ENCODE data around the gene RD3L. TPM values are rescaled to one million over a fixed set of nuclear protein-coding genes. Genes with fewer than 3 reads are reported as not detected.

RD3L gene
- total and polyA plus RNA-seq, 2 of the 13 experiments (the other 11 are each of a cell fraction or from before 2014, with no cell fraction given), result not detected

DNA sequence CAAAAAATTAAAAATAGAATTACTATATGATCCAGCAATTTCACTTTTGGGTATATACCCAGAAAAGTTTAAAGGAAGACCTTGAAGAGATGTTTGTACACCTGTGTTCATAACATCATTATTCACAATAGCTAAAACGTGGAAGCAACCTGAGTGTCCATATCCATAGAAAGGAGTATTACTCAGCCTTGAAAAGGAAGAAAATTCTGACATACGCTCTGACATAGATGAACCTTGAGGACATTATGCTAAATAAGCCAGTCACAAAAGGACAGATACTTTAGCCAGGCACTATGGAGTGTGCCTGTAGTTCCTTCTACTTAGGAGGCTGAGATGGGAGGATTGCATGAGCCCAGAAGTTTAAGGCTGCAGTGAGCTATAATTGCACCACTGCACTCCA is 6.1 kb upstream of the RD3L start:
- no peak overlapping the region for H3K4me3 ChIP-seq (replicated peaks in 1 of 3; ENCODE audit: insufficient read depth in 1 of 3, low read depth in 2 of 3, low read length in 3 of 3)
- H4K20me1 ChIP-seq (ENCODE audit: insufficient read depth, low read length), result no peaks in the 10 kb centered on the region
- no peak overlapping the region for H2AFZ ChIP-seq (ENCODE audit: low read length)
- TF ChIP-seq ZNF652 (CRISPR knock-in tag; IDR thresholded peaks at IDR 0.05; ENCODE audit: borderline replicate concordance, low read depth) (no peak), ZC3H13 (CRISPR knock-in tag; IDR thresholded peaks at IDR 0.05) (no peak), NCOA1 (CRISPR knock-in tag; IDR thresholded peaks at IDR 0.05) (no peak), ZNF263 (CRISPR knock-in tag; IDR thresholded peaks at IDR 0.05) (no peak), ZNF335 (CRISPR knock-in tag; IDR thresholded peaks at IDR 0.05) (no peak), SNRNP70 (IDR thresholded peaks at IDR 0.05; ENCODE audit: low read depth, low read length) (no peak), ZNF816 (CRISPR knock-in tag; IDR thresholded peaks at IDR 0.05; ENCODE audit: borderline replicate concordance) (no peak), MYNN (CRISPR knock-in tag; IDR thresholded peaks at IDR 0.05; ENCODE audit: low read depth) (no peak), SMARCC2 (IDR thresholded peaks at IDR 0.05) (no peak), JUND (CRISPR knock-in tag; IDR thresholded peaks at IDR 0.05) (no peak)
- TF ChIP-seq, protein P1, sequence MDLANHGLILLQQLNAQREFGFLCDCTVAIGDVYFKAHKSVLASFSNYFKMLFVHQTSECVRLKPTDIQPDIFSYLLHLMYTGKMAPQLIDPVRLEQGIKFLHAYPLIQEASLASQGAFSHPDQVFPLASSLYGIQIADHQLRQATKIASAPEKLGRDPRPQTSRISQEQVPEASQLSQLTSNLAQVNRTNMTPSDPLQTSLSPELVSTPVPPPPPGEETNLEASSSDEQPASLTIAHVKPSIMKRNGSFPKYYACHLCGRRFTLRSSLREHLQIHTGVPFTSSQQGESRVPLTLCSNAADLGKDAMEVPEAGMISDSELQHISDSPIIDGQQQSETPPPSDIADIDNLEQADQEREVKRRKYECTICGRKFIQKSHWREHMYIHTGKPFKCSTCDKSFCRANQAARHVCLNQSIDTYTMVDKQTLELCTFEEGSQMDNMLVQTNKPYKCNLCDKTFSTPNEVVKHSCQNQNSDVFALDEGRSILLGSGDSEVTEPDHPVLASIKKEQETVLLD (CRISPR knock-in tag; IDR thresholded peaks at IDR 0.05; ENCODE audit: low read depth), result no peak
- TF ChIP-seq, protein P2, sequence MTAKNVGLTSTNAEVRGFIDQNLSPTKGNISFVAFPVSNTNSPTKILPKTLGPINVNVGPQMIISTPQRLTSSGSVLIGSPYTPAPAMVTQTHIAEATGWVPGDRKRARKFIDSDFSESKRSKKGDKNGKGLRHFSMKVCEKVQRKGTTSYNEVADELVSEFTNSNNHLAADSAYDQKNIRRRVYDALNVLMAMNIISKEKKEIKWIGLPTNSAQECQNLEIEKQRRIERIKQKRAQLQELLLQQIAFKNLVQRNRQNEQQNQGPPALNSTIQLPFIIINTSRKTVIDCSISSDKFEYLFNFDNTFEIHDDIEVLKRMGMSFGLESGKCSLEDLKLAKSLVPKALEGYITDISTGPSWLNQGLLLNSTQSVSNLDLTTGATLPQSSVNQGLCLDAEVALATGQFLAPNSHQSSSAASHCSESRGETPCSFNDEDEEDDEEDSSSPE (CRISPR knock-in tag; IDR thresholded peaks at IDR 0.05), result no peak
- TF ChIP-seq, protein P3, sequence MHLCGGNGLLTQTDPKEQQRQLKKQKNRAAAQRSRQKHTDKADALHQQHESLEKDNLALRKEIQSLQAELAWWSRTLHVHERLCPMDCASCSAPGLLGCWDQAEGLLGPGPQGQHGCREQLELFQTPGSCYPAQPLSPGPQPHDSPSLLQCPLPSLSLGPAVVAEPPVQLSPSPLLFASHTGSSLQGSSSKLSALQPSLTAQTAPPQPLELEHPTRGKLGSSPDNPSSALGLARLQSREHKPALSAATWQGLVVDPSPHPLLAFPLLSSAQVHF (CRISPR knock-in tag; IDR thresholded peaks at IDR 0.05), result no peak
- FAIRE-seq, result no peak
- WGBS (ENCODE audit: low lambda C conversion rate), result 44% methylated on average over 2 of the region's 2 CpGs
- POLR2A ChIA-PET, result no interaction called here
- ATAC-seq, result no peak
- H3K9me3 ChIP-seq (ENCODE audit: low read length), result 0 out of 2 replicates have a peak, but pooled peaks cover 3% of the 10 kb centered on the region
- CTCF ChIA-PET (ENCODE audit: low intra/inter-chr PET ratio, low total read pairs), result no interaction called here
- H3K9ac ChIP-seq (ENCODE audit: insufficient read depth, low read depth, low read length), result no peak overlapping the region
- H3K4me1 ChIP-seq (ENCODE audit: insufficient read depth, low read length), result no peaks in the 10 kb centered on the region
- no peaks in the 10 kb centered on the region for H3K36me3 ChIP-seq (replicated peaks in 1 of 2; ENCODE audit: control insufficient read depth in 1 of 2, insufficient read depth in 2 of 2, low read length in 2 of 2)
- no peaks in the 10 kb centered on the region for H3K79me2 ChIP-seq (ENCODE audit: insufficient read depth, low read length)
- BruUV-seq (replicated peaks), result no TSS peak
- H3K27me3 ChIP-seq (ENCODE audit: control insufficient read depth in 1 of 2, insufficient read depth in 2 of 2, low read length in 2 of 2), result peaks cover 0 to 1% of the 10 kb centered on the region in 2 experiments; a peak in 1 of 5 replicates
- no peak overlapping the region for H3K4me2 ChIP-seq (ENCODE audit: low read depth, low read length)
- intact Hi-C loops (cut with micrococcal nuclease; ENCODE audit: unreplicated experiment) (no loop called here), in situ Hi-C loops (cut with HindIII; ENCODE audit: extremely low pct_ligation_motif_present, low pct_unique_long_range_greater_than_20kb) (no loop called here)
- no peak overlapping the region for H3K27ac ChIP-seq (ENCODE audit: extremely low read length, insufficient read depth, low read length)
- DNase-seq (ENCODE audit: low spot score), result no peak
